Peyer's patch (tissue), 4 donors: Measurements from ENCODE around the gene COL9A3.

Source experiments
- POLR2A ChIP-seq, 2 donors: fragments of 450-650 bp; IDR thresholded peaks; one replicate each; pipeline ENCODE4 v1.5.1; 2017; ENCODE audit warnings: antibody characterized with exemption in 2 of 2, mild to moderate bottlenecking in 2 of 2, moderate library complexity in 2 of 2
- TF ChIP-seq, protein P1 (sequence below), 6 experiments: fragments of 450-650 bp in 4 of 6; fragments of 200-600 bp in 2 of 6; sonication (generic) in 1 of 6; IDR thresholded peaks; one replicate each; pipeline ENCODE4 v1.5.1; 2017 to 2019; ENCODE audit warnings: antibody characterized with exemption in 6 of 6, mild to moderate bottlenecking in 3 of 6, moderate library complexity in 1 of 6

DNA sequence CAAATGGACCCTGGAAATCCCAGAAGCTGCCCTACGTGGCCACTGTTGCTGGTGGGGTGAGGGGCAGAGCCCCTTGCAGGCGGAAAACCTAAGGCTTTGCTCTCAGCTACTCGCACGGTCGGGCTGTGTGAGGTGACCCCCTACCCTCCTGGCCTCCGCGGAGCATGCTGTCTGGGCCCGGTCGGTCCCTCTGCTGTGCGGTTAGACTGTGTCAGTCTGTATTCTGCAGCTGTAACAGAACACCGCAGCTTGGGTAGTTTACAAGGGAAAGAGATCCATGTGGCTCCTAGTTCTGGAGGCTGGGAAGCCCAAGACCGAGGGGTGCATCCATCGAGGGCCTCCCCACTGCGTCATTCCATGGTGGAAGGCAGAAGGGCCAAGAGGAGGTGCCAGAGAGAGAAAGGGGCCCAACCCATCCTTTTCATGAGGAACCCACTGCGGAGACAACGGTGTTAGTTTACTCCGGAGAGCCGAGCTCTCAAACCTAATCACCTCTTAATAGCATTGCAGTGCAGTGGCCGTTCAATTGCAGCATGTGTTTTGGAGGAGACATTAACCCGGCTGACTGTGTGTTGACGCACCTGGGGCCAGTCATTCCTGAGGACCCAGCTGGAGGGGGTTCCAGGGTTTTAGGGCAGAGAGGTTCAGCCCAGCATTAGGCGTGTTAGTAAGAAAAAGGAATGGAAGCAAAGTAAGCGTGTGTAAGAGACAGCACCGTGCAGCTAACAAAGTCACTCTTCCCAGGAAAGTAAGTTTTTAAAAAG, 18.3 kb downstream of the COL9A3 start:
- TF ChIP-seq, protein P1, sequence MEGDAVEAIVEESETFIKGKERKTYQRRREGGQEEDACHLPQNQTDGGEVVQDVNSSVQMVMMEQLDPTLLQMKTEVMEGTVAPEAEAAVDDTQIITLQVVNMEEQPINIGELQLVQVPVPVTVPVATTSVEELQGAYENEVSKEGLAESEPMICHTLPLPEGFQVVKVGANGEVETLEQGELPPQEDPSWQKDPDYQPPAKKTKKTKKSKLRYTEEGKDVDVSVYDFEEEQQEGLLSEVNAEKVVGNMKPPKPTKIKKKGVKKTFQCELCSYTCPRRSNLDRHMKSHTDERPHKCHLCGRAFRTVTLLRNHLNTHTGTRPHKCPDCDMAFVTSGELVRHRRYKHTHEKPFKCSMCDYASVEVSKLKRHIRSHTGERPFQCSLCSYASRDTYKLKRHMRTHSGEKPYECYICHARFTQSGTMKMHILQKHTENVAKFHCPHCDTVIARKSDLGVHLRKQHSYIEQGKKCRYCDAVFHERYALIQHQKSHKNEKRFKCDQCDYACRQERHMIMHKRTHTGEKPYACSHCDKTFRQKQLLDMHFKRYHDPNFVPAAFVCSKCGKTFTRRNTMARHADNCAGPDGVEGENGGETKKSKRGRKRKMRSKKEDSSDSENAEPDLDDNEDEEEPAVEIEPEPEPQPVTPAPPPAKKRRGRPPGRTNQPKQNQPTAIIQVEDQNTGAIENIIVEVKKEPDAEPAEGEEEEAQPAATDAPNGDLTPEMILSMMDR (IDR thresholded peaks at IDR 0.05), result no peak
- TF ChIP-seq POLR2A (IDR thresholded peaks at IDR 0.05), result no peak
